ENCODE measurements around the gene UBQLN3. TPM values are rescaled to one million over a fixed set of nuclear protein-coding genes. Genes with fewer than 3 reads are reported as not detected.

Gene UBQLN3
- total and polyA plus RNA-seq, 2 of the 4 experiments (the other 2 are of a cell fraction) = not detected

DNA sequence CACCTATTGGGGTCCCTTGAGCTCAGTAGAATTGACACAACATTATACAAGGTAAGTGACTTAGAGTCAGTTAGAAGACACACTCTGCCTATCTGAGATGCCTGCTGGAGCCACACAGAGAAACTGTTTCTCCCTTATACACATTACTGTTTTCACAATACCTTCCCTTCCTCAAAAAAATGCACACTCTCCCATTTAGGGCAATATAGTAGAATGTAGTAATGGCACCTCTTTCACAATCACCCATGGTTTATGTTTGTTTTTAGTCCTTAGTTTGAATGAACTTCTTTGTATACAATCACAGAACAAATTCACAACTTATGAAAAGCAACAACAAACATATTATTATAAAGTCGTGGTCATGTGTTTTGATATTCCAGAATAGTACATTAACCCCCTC, 24.3 kb upstream of the UBQLN3 start:
- Histone ChIP-seq H3K4me2 (ENCODE audit: low read depth, low read length) (no peak overlapping the region), H4K5ac (ENCODE audit: low read depth, low read length) (no peak overlapping the region), H2AFZ (replicated peaks; ENCODE audit: low read length, poor library complexity) (no peak overlapping the region), H3K27ac (ENCODE audit: insufficient read depth, low read length) (no peak overlapping the region), H2AK9ac (replicated peaks; ENCODE audit: low read depth, low read length, poor library complexity) (no peak overlapping the region), H3K4me3 (ENCODE audit: insufficient read depth, low read depth, low read length) (no peak overlapping the region), H3K4me1 (ENCODE audit: control insufficient read depth, insufficient read depth, low read length) (no peaks in the 10 kb centered on the region), H2BK20ac (ENCODE audit: low read depth, low read length) (no peak overlapping the region), H4K8ac (ENCODE audit: low read depth in 2 of 2, low read length in 2 of 2) (no peak overlapping the region), H3K27me3 (ENCODE audit: control insufficient read depth, insufficient read depth, low read length) (no peaks in the 10 kb centered on the region; the same call in 1 of the 2 replicates), H3K14ac (replicated peaks; ENCODE audit: low read depth, low read length) (no peak overlapping the region), H2AK5ac (ENCODE audit: low read depth, low read length) (no peak overlapping the region), H3K36me3 (ENCODE audit: control insufficient read depth, insufficient read depth, low read length) (no peaks in the 10 kb centered on the region), H3K9me3 (ENCODE audit: control insufficient read depth, insufficient read depth, low read length) (no peaks in the 10 kb centered on the region), H3K4ac (ENCODE audit: low read depth, low read length) (no peak overlapping the region), H3K18ac (ENCODE audit: low read depth, low read length) (no peak overlapping the region), H2BK120ac (ENCODE audit: low read depth, low read length) (no peak overlapping the region), H4K20me1 (ENCODE audit: insufficient read depth, low read length) (no peaks in the 10 kb centered on the region), H3K9ac (ENCODE audit: low read depth, low read length) (no peak overlapping the region), H3K79me1 (ENCODE audit: low read depth in 1 of 2, low read length in 2 of 2) (no peaks in the 10 kb centered on the region), H2BK15ac (ENCODE audit: low read depth, low read length) (no peak overlapping the region), H3K9me1 (ENCODE audit: insufficient read depth, low read length) (no peaks in the 10 kb centered on the region), H2BK5ac (ENCODE audit: low read depth, low read length, poor library complexity, severe bottlenecking) (no peak overlapping the region), H4K91ac (ENCODE audit: insufficient read depth, low read depth, low read length) (no peak overlapping the region), H3K56ac (ENCODE audit: extremely low read depth, insufficient read depth, low read length) (no peak overlapping the region), H3K23ac (ENCODE audit: low read depth, low read length) (no peak overlapping the region)
- WGBS, 2 experiments (ENCODE audit: extremely low coverage in 2 of 2, insufficient read length in 1 of 2) = no CpG with 5 or more reads among the region's 1 CpG
- intact Hi-C loops (cut with micrococcal nuclease) = no loop called here
- ATAC-seq (ENCODE audit: low read depth) = no peak
- no peak for TF ChIP-seq MXI1 (IDR thresholded peaks at IDR 0.05; ENCODE audit: borderline replicate concordance, low read depth, low read length)
- TF ChIP-seq CHD1 (IDR thresholded peaks at IDR 0.05; ENCODE audit: low read depth, low read length) = no peak
- TF ChIP-seq CEBPB (IDR thresholded peaks at IDR 0.05; ENCODE audit: low read depth, low read length) = 0 out of 2 replicates have a peak, but pooled peaks have one; percentile 21
- ChIA-PET CTCF (no interaction called here), POLR2A (ENCODE audit: unreplicated experiment) (no interaction called here)
- BruUV-seq (replicated peaks) = no TSS peak
- in situ Hi-C loops (cut with MboI; ENCODE audit: low sequenced_read_pairs) = no loop called here
- no peak for DNase-seq
- dilution Hi-C loops (cut with HindIII; ENCODE audit: low sequenced_read_pairs, unreplicated experiment) = no loop called here
